Neural progenitor cell (in vitro differentiated cells): ENCODE data around the gene AP1G1. TPM values are rescaled to one million over a fixed set of nuclear protein-coding genes. Genes with fewer than 3 reads are reported as not detected.
A peak's percentile ranks its signal among the peaks of the same experiment; 100 is the strongest.

Experiments used
- DNase-seq: peaks from one replicate; pipeline ENCODE4 v3.0.0-alpha.2; 2016; ENCODE audit warnings: low spot score
- H2AFZ ChIP-seq: fragments of 200-600 bp; sonication (generic); replicated peaks from 2 replicates; pipeline ENCODE4 v1.6.1; 2016; ENCODE audit warnings: antibody characterized with exemption
- H3F3A ChIP-seq: fragments of 200-600 bp; sonication (generic); 2 replicates; pipeline ENCODE4 v1.6.1; 2016; ENCODE audit warnings: antibody characterized with exemption, low read depth
- H3K27ac ChIP-seq: fragments of 200-600 bp; sonication (generic); 2 replicates; pipeline ENCODE4 v1.5.1; 2016; ENCODE audit warnings: mild to moderate bottlenecking
- H3K27me3 ChIP-seq: fragments of 200-600 bp; sonication (generic); 2 replicates; pipeline ENCODE4 v1.6.1; 2016; ENCODE audit warnings: mild to moderate bottlenecking, moderate library complexity
- H3K36me3 ChIP-seq: fragments of 200-600 bp; sonication (generic); 2 replicates; pipeline ENCODE4 v1.5.1; 2016
- H3K4me1 ChIP-seq: fragments of 200-600 bp; sonication (generic); 2 replicates; pipeline ENCODE4 v1.6.1; 2016; ENCODE audit warnings: mixed run types
- H3K4me2 ChIP-seq: fragments of 200-600 bp; sonication (generic); 2 replicates; pipeline ENCODE4 v1.6.1; 2016
- H3K4me3 ChIP-seq: fragments of 200-600 bp; sonication (generic); 2 replicates; pipeline ENCODE4 v1.5.1; 2016
- H3K79me2 ChIP-seq: fragments of 200-600 bp; sonication (generic); 2 replicates; pipeline ENCODE4 v1.6.1; 2016; ENCODE audit warnings: low read depth
- H3K9ac ChIP-seq: fragments of 200-600 bp; sonication (generic); 2 replicates; pipeline ENCODE4 v1.6.1; 2016
- H3K9me3 ChIP-seq: fragments of 200-600 bp; sonication (generic); 2 replicates; pipeline ENCODE4 v1.5.1; 2016; ENCODE audit warnings: low read depth
- H4K20me1 ChIP-seq: fragments of 200-600 bp; sonication (generic); 2 replicates; pipeline ENCODE4 v1.6.1; 2016; ENCODE audit warnings: low read depth
- H3K27ac Mint-ChIP-seq: 3 replicates; pipeline ENCODE4 v1.8.0; 2021; ENCODE audit warnings: mixed read lengths
- H3K27me3 Mint-ChIP-seq: 2 replicates; pipeline ENCODE4 v1.8.0; 2022; ENCODE audit warnings: low read depth, mild to moderate bottlenecking, inconsistent platforms, moderate library complexity, mixed read lengths; ENCODE audit not compliant: insufficient read depth
- H3K36me3 Mint-ChIP-seq: 3 replicates; pipeline ENCODE4 v1.8.0; 2021; ENCODE audit warnings: mixed read lengths
- H3K4me1 Mint-ChIP-seq: 3 replicates; pipeline ENCODE4 v1.8.0; 2021; ENCODE audit warnings: mixed read lengths
- H3K4me3 Mint-ChIP-seq: 3 replicates; pipeline ENCODE4 v1.8.0; 2021; ENCODE audit warnings: mild to moderate bottlenecking, moderate library complexity, mixed read lengths
- H3K9me3 Mint-ChIP-seq: 3 replicates; pipeline ENCODE4 v1.8.0; 2020; ENCODE audit warnings: mixed read lengths
- CTCF ChIP-seq: fragments of 200-600 bp; sonication (generic); IDR thresholded peaks from 2 replicates; pipeline ENCODE4 v1.5.1; 2017; ENCODE audit warnings: antibody characterized with exemption, mild to moderate bottlenecking
- EZH2 ChIP-seq: fragments of 200-600 bp; sonication (generic); IDR thresholded peaks from 2 replicates; pipeline ENCODE4 v1.6.1; 2017; ENCODE audit warnings: antibody characterized with exemption, mild to moderate bottlenecking, moderate library complexity
- EZH2phosphoT487 ChIP-seq: fragments of 200-600 bp; sonication (generic); IDR thresholded peaks from 2 replicates; pipeline ENCODE4 v1.6.1; 2017; ENCODE audit warnings: antibody characterized with exemption
- total RNA-seq: library from RNA; depleted of rRNA; stranded (reverse); fragments of >200 nt; gene quantifications from 2 replicates; pipeline ENCODE4 v1.2.3, GENCODE V29; 2015; ENCODE audit warnings: low replicate concordance

The AP1G1 gene
- total RNA-seq, 1 donor from 2014 or later, result 72.6 TPM

GRCh38 chr16:71846431-71846830, 37.8 kb upstream of the AP1G1 start:
- Histone ChIP-seq H3K9me3 (no peaks in the 10 kb centered on the region), H3K9ac (peak overlapping the region; percentile 93), H3K79me2 (peaks cover 23% of the 10 kb centered on the region), H3K4me1 (peaks cover 7% of the 10 kb centered on the region), H3K27me3 (no peaks in the 10 kb centered on the region), H3K4me2 (peak overlapping the region; percentile 94), H3K36me3 (peaks cover 7% of the 10 kb centered on the region), H2AFZ (peak overlapping the region; percentile 75), H3K27ac (no peak overlapping the region), H3K4me3 (peak overlapping the region; percentile 94), H3F3A (no peaks in the 10 kb centered on the region), H4K20me1 (peaks cover 13% of the 10 kb centered on the region)
- Mint-ChIP-seq H3K27me3 (peaks cover 7% of the 10 kb centered on the region), H3K36me3 (peaks cover 13% of the 10 kb centered on the region), H3K4me1 (peaks cover 20% of the 10 kb centered on the region), H3K4me3 (peak overlapping the region; percentile 95), H3K27ac (no peak overlapping the region), H3K9me3 (no peaks in the 10 kb centered on the region)
- peak; percentile 51 for DNase-seq
- TF ChIP-seq CTCF (no peak), EZH2phosphoT487 (no peak), EZH2 (no peak)

- Histone ChIP-seq H3K36me3 (peaks cover 7% of the 10 kb centered on the region), H4K20me1 (peaks cover 13% of the 10 kb centered on the region), H3K9me3 (no peaks in the 10 kb centered on the region), H3K4me3 (peak within 1 kb of the TSS; percentile 94), H3K4me1 (peaks cover 7% of the 10 kb centered on the region), H3K9ac (peak within 1 kb of the TSS; percentile 93), H3F3A (no peaks in the 10 kb centered on the region), H2AFZ (peak within 1 kb of the TSS; percentile 75), H3K4me2 (peak within 1 kb of the TSS; percentile 94), H3K27me3 (no peaks in the 10 kb centered on the region), H3K27ac (no peak within 1 kb of the TSS), H3K79me2 (peaks cover 23% of the 10 kb centered on the region)
- H3K27me3 Mint-ChIP-seq, result peaks cover 7% of the 10 kb centered on the region
- H3K36me3 Mint-ChIP-seq, result peaks cover 13% of the 10 kb centered on the region
- peaks cover 20% of the 10 kb centered on the region for H3K4me1 Mint-ChIP-seq
- H3K27ac Mint-ChIP-seq, result peak within 1 kb of the TSS; percentile 83
- peak within 1 kb of the TSS; percentile 95 for H3K4me3 Mint-ChIP-seq
- peak; percentile 93 for DNase-seq
- H3K9me3 Mint-ChIP-seq, result no peaks in the 10 kb centered on the region
- no peak for TF ChIP-seq EZH2phosphoT487
Observed at GRCh38 chr16:71845639-71846430, 37.2 kb upstream of the AP1G1 start, which contains the start of gene ATXN1L. ATXN1L (plus strand) TSS chr16:71845976; CDS start chr16:71849741, 3,765 bp downstream.

- no peak overlapping the region for H2AFZ ChIP-seq
- peaks cover 7% of the 10 kb centered on the region for H3K36me3 ChIP-seq
- H3K27me3 Mint-ChIP-seq, result peaks cover 2% of the 10 kb centered on the region
- H3K79me2 ChIP-seq, result peaks cover 23% of the 10 kb centered on the region
- no peaks in the 10 kb centered on the region for H3K9me3 ChIP-seq
- no peak overlapping the region for H3K27ac Mint-ChIP-seq
- no peak overlapping the region for H3K4me2 ChIP-seq
- H3K4me3 ChIP-seq, result no peak overlapping the region
- TF ChIP-seq EZH2phosphoT487, result no peak
- no peak for TF ChIP-seq EZH2
- no peak for TF ChIP-seq CTCF
- no peaks in the 10 kb centered on the region for H3K27me3 ChIP-seq
- peaks cover 6% of the 10 kb centered on the region for H3K36me3 Mint-ChIP-seq
- H4K20me1 ChIP-seq, result peaks cover 13% of the 10 kb centered on the region
- no peak overlapping the region for H3K27ac ChIP-seq
- no peaks in the 10 kb centered on the region for H3K9me3 Mint-ChIP-seq
- H3F3A ChIP-seq, result no peaks in the 10 kb centered on the region
- H3K9ac ChIP-seq, result no peak overlapping the region
- peaks cover 20% of the 10 kb centered on the region for H3K4me1 Mint-ChIP-seq
- no peak for DNase-seq
- H3K4me1 ChIP-seq, result peaks cover 7% of the 10 kb centered on the region
- H3K4me3 Mint-ChIP-seq, result peak overlapping the region; percentile 38
Observed at GRCh38 chr16:71843572-71843971, 34.9 kb upstream of the AP1G1 start.

- no peak overlapping the region for H3K27ac ChIP-seq
- Mint-ChIP-seq H3K4me1 (peaks cover 2% of the 10 kb centered on the region), H3K27ac (no peak overlapping the region), H3K9me3 (no peaks in the 10 kb centered on the region), H3K4me3 (no peak overlapping the region), H3K36me3 (no peaks in the 10 kb centered on the region), H3K27me3 (no peaks in the 10 kb centered on the region)
- H4K20me1 ChIP-seq, result no peaks in the 10 kb centered on the region
- no peaks in the 10 kb centered on the region for H3K79me2 ChIP-seq
- no peaks in the 10 kb centered on the region for H3K4me1 ChIP-seq
- H2AFZ ChIP-seq, result no peak overlapping the region
- no peak overlapping the region for H3K4me2 ChIP-seq
- H3K27me3 ChIP-seq, result no peaks in the 10 kb centered on the region
- no peaks in the 10 kb centered on the region for H3F3A ChIP-seq
- H3K9me3 ChIP-seq, result no peaks in the 10 kb centered on the region
- TF ChIP-seq EZH2 (no peak), EZH2phosphoT487 (no peak), CTCF (no peak)
- H3K4me3 ChIP-seq, result no peak overlapping the region
- H3K36me3 ChIP-seq, result no peaks in the 10 kb centered on the region
- no peak overlapping the region for H3K9ac ChIP-seq
- no peak for DNase-seq
Observed at GRCh38 chr16:71840052-71840451, 31.4 kb upstream of the AP1G1 start.
